Measurements from ENCODE around the gene SH2B3. TPM values are rescaled to one million over a fixed set of nuclear protein-coding genes. Genes with fewer than 3 reads are reported as not detected.
"Not testable (repeated sequence)": the region's sequence is repeated elsewhere in the genome, so short reads cannot be mapped to it uniquely, and the experiment has no call there.

The SH2B3 gene
- total RNA-seq, 1 donor from 2014 or later = 2.8 TPM

GRCh38 chr12:111394480-111394879, 11.2 kb upstream of the SH2B3 start:
- no peak overlapping the region for H3K4me3 Mint-ChIP-seq
- H3K36me3 Mint-ChIP-seq = no peaks in the 10 kb centered on the region
- no peaks in the 10 kb centered on the region for H3K36me3 ChIP-seq
- no peaks in the 10 kb centered on the region for H3K4me1 Mint-ChIP-seq
- H3F3A ChIP-seq (ENCODE audit: low read depth) = no peaks in the 10 kb centered on the region
- no peak overlapping the region for H3K9ac ChIP-seq
- no peak overlapping the region for H3K4me2 ChIP-seq
- no peaks in the 10 kb centered on the region for H3K4me1 ChIP-seq
- no peak overlapping the region for H2AFZ ChIP-seq (replicated peaks)
- H3K27me3 ChIP-seq = no peaks in the 10 kb centered on the region
- TF ChIP-seq EZH2phosphoT487 (IDR thresholded peaks at IDR 0.05) (no peak), CTCF (IDR thresholded peaks at IDR 0.05) (no peak)
- H3K9me3 Mint-ChIP-seq = no peaks in the 10 kb centered on the region
- no peak for DNase-seq (ENCODE audit: low spot score)
- no peak overlapping the region for H3K27ac Mint-ChIP-seq
- H3K9me3 ChIP-seq (ENCODE audit: low read depth) = no peaks in the 10 kb centered on the region
- H3K27me3 Mint-ChIP-seq (ENCODE audit: insufficient read depth, low read depth) = peaks cover 5% of the 10 kb centered on the region
- no peak overlapping the region for H3K27ac ChIP-seq
- H3K79me2 ChIP-seq (ENCODE audit: low read depth) = no peaks in the 10 kb centered on the region
- H3K4me3 ChIP-seq = no peak overlapping the region
- no peaks in the 10 kb centered on the region for H4K20me1 ChIP-seq (ENCODE audit: low read depth)

- Mint-ChIP-seq H3K4me1 (peaks cover 2% of the 10 kb centered on the region), H3K27ac (no peak overlapping the region), H3K4me3 (peak overlapping the region; percentile 2), H3K9me3 (no peaks in the 10 kb centered on the region), H3K36me3 (no peaks in the 10 kb centered on the region), H3K27me3 (ENCODE audit: insufficient read depth, low read depth) (peaks cover 7% of the 10 kb centered on the region)
- no peaks in the 10 kb centered on the region for H4K20me1 ChIP-seq (ENCODE audit: low read depth)
- H3K9ac ChIP-seq = no peak overlapping the region
- H3F3A ChIP-seq (ENCODE audit: low read depth) = no peaks in the 10 kb centered on the region
- H3K4me1 ChIP-seq = no peaks in the 10 kb centered on the region
- no peaks in the 10 kb centered on the region for H3K9me3 ChIP-seq (ENCODE audit: low read depth)
- DNase-seq (ENCODE audit: low spot score) = no peak
- H2AFZ ChIP-seq (replicated peaks) = no peak overlapping the region
- H3K27me3 ChIP-seq = no peaks in the 10 kb centered on the region
- no peaks in the 10 kb centered on the region for H3K79me2 ChIP-seq (ENCODE audit: low read depth)
- no peak overlapping the region for H3K4me3 ChIP-seq
- no peak overlapping the region for H3K4me2 ChIP-seq
- H3K27ac ChIP-seq = no peak overlapping the region
- H3K36me3 ChIP-seq = no peaks in the 10 kb centered on the region
- TF ChIP-seq EZH2 (IDR thresholded peaks at IDR 0.05) (no peak), CTCF (IDR thresholded peaks at IDR 0.05) (no peak), EZH2phosphoT487 (IDR thresholded peaks at IDR 0.05) (no peak)
Observed at GRCh38 chr12:111395336-111396187, 10.2 kb upstream of the SH2B3 start.

- not testable (repeated sequence) for H2AFZ ChIP-seq (replicated peaks); H3K4me1 ChIP-seq; H3K36me3 ChIP-seq; H3F3A ChIP-seq (ENCODE audit: low read depth); H3K27me3 ChIP-seq; H3K27ac ChIP-seq; H3K4me2 ChIP-seq; H3K4me3 ChIP-seq; DNase-seq (ENCODE audit: low spot score); H3K79me2 ChIP-seq (ENCODE audit: low read depth); H4K20me1 ChIP-seq (ENCODE audit: low read depth); H3K9ac ChIP-seq; H3K27ac Mint-ChIP-seq; H3K4me1 Mint-ChIP-seq; H3K9me3 Mint-ChIP-seq; H3K4me3 Mint-ChIP-seq; H3K36me3 Mint-ChIP-seq; H3K9me3 ChIP-seq (ENCODE audit: low read depth)
- H3K27me3 Mint-ChIP-seq (ENCODE audit: insufficient read depth, low read depth) = peaks cover 10% of the 10 kb centered on the region
Observed at GRCh38 chr12:111396271-111396670, 9.5 kb upstream of the SH2B3 start.

- H3F3A ChIP-seq (ENCODE audit: low read depth) = peaks cover 2% of the 10 kb centered on the region
- peaks cover 12% of the 10 kb centered on the region for H3K27me3 Mint-ChIP-seq (ENCODE audit: insufficient read depth, low read depth)
- no peaks in the 10 kb centered on the region for H3K36me3 ChIP-seq
- H3K27me3 ChIP-seq = no peaks in the 10 kb centered on the region
- H3K4me1 Mint-ChIP-seq = peaks cover 2% of the 10 kb centered on the region
- no peaks in the 10 kb centered on the region for H3K4me1 ChIP-seq
- no peak overlapping the region for H3K4me3 ChIP-seq
- H3K79me2 ChIP-seq (ENCODE audit: low read depth) = no peaks in the 10 kb centered on the region
- H3K4me2 ChIP-seq = no peak overlapping the region
- TF ChIP-seq CTCF (IDR thresholded peaks at IDR 0.05) (peak; percentile 99), EZH2 (IDR thresholded peaks at IDR 0.05) (no peak)
- H3K9ac ChIP-seq = no peak overlapping the region
- DNase-seq (ENCODE audit: low spot score) = peak; percentile 91
- H3K27ac ChIP-seq = no peak overlapping the region
- peak overlapping the region; percentile 76 for H2AFZ ChIP-seq (replicated peaks)
- H3K9me3 ChIP-seq (ENCODE audit: low read depth) = no peaks in the 10 kb centered on the region
- H4K20me1 ChIP-seq (ENCODE audit: low read depth) = no peaks in the 10 kb centered on the region
- no peaks in the 10 kb centered on the region for H3K36me3 Mint-ChIP-seq
- H3K9me3 Mint-ChIP-seq = no peaks in the 10 kb centered on the region
- no peak overlapping the region for H3K4me3 Mint-ChIP-seq
- no peak overlapping the region for H3K27ac Mint-ChIP-seq
Observed at GRCh38 chr12:111396726-111397445, 8.8 kb upstream of the SH2B3 start.
